Stomach (tissue), 4 donors: Measurements from ENCODE around the gene SLC33A1.

Experiments used
- POLR2A ChIP-seq, 4 donors: fragments of 450-650 bp; IDR thresholded peaks; one replicate each; pipeline ENCODE4 v1.6.1; 2016; ENCODE audit warnings: antibody characterized with exemption in 4 of 4, control low read depth in 2 of 4, mild to moderate bottlenecking in 1 of 4, moderate library complexity in 1 of 4
- POLR2AphosphoS5 ChIP-seq, 3 donors: sonication (generic); formaldehyde crosslinking; IDR thresholded peaks; one replicate each; pipeline ENCODE4 v1.6.1; 2016; ENCODE audit warnings: antibody characterized with exemption in 3 of 3

GRCh38 chr3:155804323-155804722 is 49.9 kb downstream of the SLC33A1 start:
- TF ChIP-seq POLR2AphosphoS5 (IDR thresholded peaks at IDR 0.05), result no peak
- TF ChIP-seq POLR2A (IDR thresholded peaks at IDR 0.05), result no peak
